DND-41 (cell line): Measurements from ENCODE around the gene UTF1.

Source experiments
- ATAC-seq: fragments of 200-7000 bp; cut with Tn5 transposase; 3 replicates; pipeline ENCODE4 v1.9.1; 2021; ENCODE audit warnings: low read depth; ENCODE audit not compliant: insufficient read depth
- DNase-seq: peaks from one replicate; pipeline ENCODE4 v3.0.0-alpha.2; 2020
- H2AFZ ChIP-seq: 2 replicates; pipeline ENCODE4 v1.6.0; 2012; ENCODE audit warnings: low read depth, low read length
- H3K27ac ChIP-seq: 2 replicates; pipeline ENCODE4 v1.5.1; 2012; ENCODE audit warnings: low read length, inconsistent platforms
- H3K27me3 ChIP-seq: fragments of 200-600 bp; sonication (generic); 2 replicates; pipeline ENCODE4 v1.6.0; 2012; ENCODE audit warnings: low read length, mild to moderate bottlenecking, inconsistent platforms; ENCODE audit not compliant: insufficient read depth, poor library complexity
- H3K36me3 ChIP-seq: 2 replicates; pipeline ENCODE4 v1.5.1; 2012; ENCODE audit warnings: low read length, inconsistent platforms; ENCODE audit not compliant: insufficient read depth
- H3K4me1 ChIP-seq: 2 replicates; pipeline ENCODE4 v1.5.1; 2012; ENCODE audit warnings: mild to moderate bottlenecking, low read length; ENCODE audit not compliant: insufficient read depth
- H3K4me2 ChIP-seq: 2 replicates; pipeline ENCODE4 v1.6.0; 2012; ENCODE audit warnings: mild to moderate bottlenecking, moderate library complexity, low read length, inconsistent platforms; ENCODE audit not compliant: insufficient read depth
- H3K4me3 ChIP-seq, 2 experiments: fragments of 200-600 bp in 1 of 2; shearing (Covaris generic) in 1 of 2; 2 replicates each; pipeline ENCODE4 v1.5.1; 2012 to 2016; ENCODE audit warnings: inconsistent platforms in 2 of 2, low read length in 2 of 2, mild to moderate bottlenecking in 2 of 2, low read depth in 1 of 2, moderate library complexity in 1 of 2
- H3K79me2 ChIP-seq: 2 replicates; pipeline ENCODE4 v1.6.0; 2012; ENCODE audit warnings: low read length, inconsistent platforms; ENCODE audit not compliant: insufficient read depth
- H3K9ac ChIP-seq: 2 replicates; pipeline ENCODE4 v1.6.0; 2012; ENCODE audit warnings: low read depth, mild to moderate bottlenecking, inconsistent platforms, low read length, moderate library complexity
- H3K9me3 ChIP-seq: 2 replicates; pipeline ENCODE4 v1.5.1; 2012; ENCODE audit warnings: low read length, moderate library complexity, mild to moderate bottlenecking, inconsistent platforms; ENCODE audit not compliant: insufficient read depth, severe bottlenecking
- H4K20me1 ChIP-seq: 2 replicates; pipeline ENCODE4 v1.6.0; 2012; ENCODE audit warnings: low read length; ENCODE audit not compliant: insufficient read depth
- EZH2 ChIP-seq: IDR thresholded peaks from 3 replicates; pipeline ENCODE4 v1.6.1; 2012; ENCODE audit warnings: borderline replicate concordance, low read depth, mild to moderate bottlenecking, moderate library complexity, low read length, inconsistent platforms; ENCODE audit not compliant: severe bottlenecking
- TF ChIP-seq, protein P1 (sequence below): IDR thresholded peaks from 2 replicates; pipeline ENCODE4 v1.5.1; 2012; ENCODE audit warnings: borderline replicate concordance, low read length, moderate library complexity, mild to moderate bottlenecking; ENCODE audit not compliant: poor library complexity, severe bottlenecking; ENCODE audit errors: extremely low read depth

Gene UTF1

DNA sequence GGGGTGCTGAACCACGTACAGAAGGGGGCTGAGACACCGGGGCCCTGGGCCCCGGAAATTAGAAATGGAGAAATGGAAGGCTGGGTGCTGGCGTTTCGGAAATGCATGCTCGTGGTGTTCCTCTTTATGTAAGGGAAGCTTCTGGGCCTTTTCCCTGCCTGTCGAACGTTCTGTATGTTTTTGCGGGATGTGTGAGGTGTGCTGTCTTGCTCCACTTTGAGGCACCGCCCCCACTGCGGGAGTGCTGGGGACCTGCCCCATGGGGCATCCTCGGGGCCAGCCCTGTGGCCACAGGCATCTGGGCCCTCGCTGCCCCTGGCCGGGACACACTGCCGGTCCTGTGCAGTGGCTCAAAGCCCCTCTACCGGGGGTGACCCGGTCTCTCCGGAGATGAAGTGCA is 5.9 kb downstream of the UTF1 start:
- no peaks in the 10 kb centered on the region for H3K9me3 ChIP-seq
- no peak overlapping the region for H2AFZ ChIP-seq
- TF ChIP-seq, protein P1, sequence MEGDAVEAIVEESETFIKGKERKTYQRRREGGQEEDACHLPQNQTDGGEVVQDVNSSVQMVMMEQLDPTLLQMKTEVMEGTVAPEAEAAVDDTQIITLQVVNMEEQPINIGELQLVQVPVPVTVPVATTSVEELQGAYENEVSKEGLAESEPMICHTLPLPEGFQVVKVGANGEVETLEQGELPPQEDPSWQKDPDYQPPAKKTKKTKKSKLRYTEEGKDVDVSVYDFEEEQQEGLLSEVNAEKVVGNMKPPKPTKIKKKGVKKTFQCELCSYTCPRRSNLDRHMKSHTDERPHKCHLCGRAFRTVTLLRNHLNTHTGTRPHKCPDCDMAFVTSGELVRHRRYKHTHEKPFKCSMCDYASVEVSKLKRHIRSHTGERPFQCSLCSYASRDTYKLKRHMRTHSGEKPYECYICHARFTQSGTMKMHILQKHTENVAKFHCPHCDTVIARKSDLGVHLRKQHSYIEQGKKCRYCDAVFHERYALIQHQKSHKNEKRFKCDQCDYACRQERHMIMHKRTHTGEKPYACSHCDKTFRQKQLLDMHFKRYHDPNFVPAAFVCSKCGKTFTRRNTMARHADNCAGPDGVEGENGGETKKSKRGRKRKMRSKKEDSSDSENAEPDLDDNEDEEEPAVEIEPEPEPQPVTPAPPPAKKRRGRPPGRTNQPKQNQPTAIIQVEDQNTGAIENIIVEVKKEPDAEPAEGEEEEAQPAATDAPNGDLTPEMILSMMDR, result no peak
- no peak for TF ChIP-seq EZH2
- H3K4me1 ChIP-seq, result no peaks in the 10 kb centered on the region
- no peak overlapping the region for H3K27ac ChIP-seq
- DNase-seq, result no peak
- H3K4me3 ChIP-seq, result no peak overlapping the region
- no peak for ATAC-seq
- H3K36me3 ChIP-seq, result no peaks in the 10 kb centered on the region
- H4K20me1 ChIP-seq, result no peaks in the 10 kb centered on the region
- no peak overlapping the region for H3K4me2 ChIP-seq
- no peaks in the 10 kb centered on the region for H3K79me2 ChIP-seq
- no peak overlapping the region for H3K9ac ChIP-seq
- no peaks in the 10 kb centered on the region for H3K27me3 ChIP-seq

DNA sequence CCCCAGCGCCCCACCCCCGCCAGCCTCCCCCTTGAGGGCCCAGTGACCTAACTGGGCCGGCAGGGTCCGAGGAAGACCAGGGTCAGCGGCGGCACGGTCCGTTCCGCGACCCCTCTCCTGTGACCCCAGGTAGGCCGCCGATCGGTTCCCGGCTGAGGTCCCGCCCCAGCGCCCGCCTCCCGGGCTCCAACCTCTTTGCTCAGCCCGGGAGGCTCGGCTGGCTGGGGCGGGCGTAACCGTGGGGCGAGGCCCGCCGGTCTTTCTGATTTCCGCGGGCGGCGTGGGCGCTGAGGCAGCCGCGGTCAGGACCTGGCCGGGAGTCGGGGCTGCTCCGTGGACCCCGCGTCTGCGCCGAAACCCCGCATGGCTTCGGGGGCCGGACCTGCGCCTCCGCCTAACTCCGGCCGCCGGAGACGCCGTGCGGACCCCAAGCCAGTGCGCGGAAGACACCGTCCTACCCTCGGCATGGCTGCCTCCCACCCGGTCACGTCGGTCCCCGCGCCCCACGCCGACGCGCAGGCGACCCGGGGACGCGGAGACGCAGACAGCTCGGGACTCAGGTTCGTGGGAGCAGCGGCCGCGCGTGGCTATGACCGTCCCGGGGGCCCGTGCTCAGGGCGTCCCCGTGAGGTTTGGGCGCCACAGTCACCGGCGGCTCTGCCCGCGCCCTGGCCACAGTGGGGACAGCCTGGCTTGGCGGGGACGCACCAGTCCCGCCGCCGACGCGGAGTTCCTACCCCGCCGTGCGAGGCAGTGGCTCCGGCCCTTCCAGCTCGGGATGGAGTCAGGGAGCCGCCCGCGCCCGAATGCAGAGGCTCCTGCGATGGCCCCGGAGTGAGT is 6.6 kb downstream of the UTF1 start:
- no peak for DNase-seq
- ATAC-seq, result no peak
- no peak overlapping the region for H2AFZ ChIP-seq
- H3K4me3 ChIP-seq, result no peak overlapping the region
- no peak overlapping the region for H3K4me2 ChIP-seq
- no peaks in the 10 kb centered on the region for H3K4me1 ChIP-seq
- H3K9ac ChIP-seq, result no peak overlapping the region
- TF ChIP-seq, protein P1, result no peak
- TF ChIP-seq EZH2, result no peak
- no peaks in the 10 kb centered on the region for H4K20me1 ChIP-seq
- H3K36me3 ChIP-seq, result no peaks in the 10 kb centered on the region
- H3K9me3 ChIP-seq, result no peaks in the 10 kb centered on the region
- H3K27ac ChIP-seq, result no peak overlapping the region
- no peaks in the 10 kb centered on the region for H3K79me2 ChIP-seq
- no peaks in the 10 kb centered on the region for H3K27me3 ChIP-seq

DNA sequence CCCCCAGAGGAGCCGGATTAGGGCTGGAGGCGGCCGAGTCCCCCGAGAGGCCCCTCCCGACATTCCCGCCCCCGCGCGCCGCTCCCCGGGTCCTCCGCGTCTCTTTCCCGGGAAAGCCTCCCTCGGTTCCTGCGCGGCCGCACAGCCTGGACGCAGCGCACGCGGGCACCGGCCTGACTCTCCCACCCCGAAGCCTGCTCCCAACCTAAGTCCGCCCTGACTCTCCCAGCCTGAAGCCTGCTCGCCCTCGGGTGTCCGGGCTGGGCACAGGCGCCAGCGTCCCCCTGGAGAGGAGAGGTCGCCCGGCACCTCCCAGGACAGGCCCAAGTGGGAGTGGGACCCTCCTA is 7.2 kb downstream of the UTF1 start:
- no peak overlapping the region for H3K9ac ChIP-seq
- DNase-seq, result no peak
- no peaks in the 10 kb centered on the region for H3K79me2 ChIP-seq
- H3K4me3 ChIP-seq, result no peak overlapping the region
- no peak overlapping the region for H3K4me2 ChIP-seq
- H3K36me3 ChIP-seq, result no peaks in the 10 kb centered on the region
- no peak for TF ChIP-seq EZH2
- H2AFZ ChIP-seq, result no peak overlapping the region
- H4K20me1 ChIP-seq, result no peaks in the 10 kb centered on the region
- H3K27me3 ChIP-seq, result no peaks in the 10 kb centered on the region
- H3K4me1 ChIP-seq, result no peaks in the 10 kb centered on the region
- H3K27ac ChIP-seq, result no peak overlapping the region
- no peak for ATAC-seq
- H3K9me3 ChIP-seq, result no peaks in the 10 kb centered on the region

DNA sequence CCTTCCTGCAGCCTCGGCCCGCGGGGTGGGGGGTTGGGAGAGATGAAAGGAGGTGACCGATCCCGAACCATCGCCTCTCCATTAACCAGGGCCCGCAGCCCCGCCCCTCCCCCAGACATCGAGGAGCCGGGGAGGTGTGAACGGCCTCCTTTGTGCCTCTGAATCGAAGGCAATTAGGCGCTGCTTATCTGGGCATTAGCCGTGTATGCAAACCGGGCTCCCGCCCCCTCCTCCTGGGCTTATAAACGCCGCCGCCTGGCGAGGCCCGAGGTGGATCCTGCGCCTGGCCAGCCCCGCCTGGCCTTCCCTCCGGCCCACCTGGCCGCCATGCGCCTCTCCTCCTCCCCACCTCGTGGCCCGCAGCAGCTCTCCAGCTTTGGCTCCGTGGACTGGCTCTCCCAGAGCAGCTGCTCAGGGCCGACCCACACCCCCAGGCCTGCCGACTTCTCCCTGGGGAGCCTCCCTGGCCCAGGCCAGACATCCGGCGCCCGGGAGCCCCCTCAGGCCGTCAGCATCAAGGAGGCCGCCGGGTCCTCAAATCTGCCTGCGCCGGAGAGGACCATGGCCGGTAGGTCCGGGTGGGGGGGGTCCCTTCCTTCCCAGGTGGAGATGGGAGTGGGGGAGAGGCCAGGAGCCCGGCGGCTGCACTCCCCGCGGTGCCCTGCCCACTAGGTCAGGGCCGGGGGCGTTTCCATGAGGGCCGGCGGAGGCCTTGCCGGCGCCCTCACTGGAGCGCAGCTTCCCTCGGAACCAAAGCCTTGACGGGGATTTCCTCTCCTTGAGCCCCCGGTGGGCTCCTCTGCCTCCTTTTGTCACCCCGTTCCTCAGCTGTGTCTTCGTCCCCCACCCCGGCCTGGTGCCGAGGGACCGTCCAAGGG is 7.8 kb downstream of the UTF1 start, which contains the start of gene VENTX:
VENTX (plus strand) TSS at position 268 of the 878 bp plus-strand sequence; CDS start at position 328, 60 bp downstream.
- Histone ChIP-seq H3K27me3 (no peaks in the 10 kb centered on the region), H3K9me3 (no peaks in the 10 kb centered on the region), H3K36me3 (no peaks in the 10 kb centered on the region), H4K20me1 (0 out of 2 replicates have a peak, but pooled peaks cover under 1% of the 10 kb centered on the region), H3K27ac (no peak within 1 kb of the TSS), H3K4me2 (no peak within 1 kb of the TSS), H3K4me1 (no peaks in the 10 kb centered on the region), H3K9ac (no peak within 1 kb of the TSS), H2AFZ (no peak within 1 kb of the TSS), H3K4me3 (no peak within 1 kb of the TSS), H3K79me2 (no peaks in the 10 kb centered on the region)
- TF ChIP-seq, protein P1, result no peak
- TF ChIP-seq EZH2, result no peak
- no peak for DNase-seq
- no peak for ATAC-seq
